Activated CD4-positive, alpha-beta T cell treated with anti-CD3 and anti-CD28 coated beads for 1 hour (primary cell): ENCODE measurements around the gene PDGFC.
"Not testable (repeated sequence)": the region's sequence is repeated elsewhere in the genome, so short reads cannot be mapped to it uniquely, and the experiment has no call there.

Experiments used
- DNase-seq: peaks from one replicate; pipeline ENCODE4 v3.0.0-alpha.2; 2020

The PDGFC gene

DNA sequence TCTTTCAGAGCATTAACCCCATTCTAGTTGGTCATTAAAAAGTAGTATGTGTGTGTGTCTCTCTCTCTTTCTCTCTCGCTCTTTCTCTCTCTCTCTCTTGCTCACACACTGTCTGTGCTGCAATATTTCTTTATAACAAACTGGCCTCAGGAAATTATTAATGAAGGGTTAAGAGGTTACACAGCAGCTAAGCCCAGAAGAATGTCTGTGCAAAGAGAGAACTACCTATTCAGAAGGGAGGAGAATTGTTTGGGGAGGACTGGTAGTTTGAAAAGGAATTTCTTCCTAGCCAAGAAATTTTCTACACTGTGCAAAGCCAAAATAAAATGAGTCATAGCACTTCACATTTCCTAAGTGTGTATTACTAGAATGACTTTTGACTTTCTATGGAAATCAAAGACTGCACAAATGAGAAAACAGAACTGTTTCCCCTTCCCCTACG is 22.2 kb downstream of the PDGFC start:
- no peak for DNase-seq

- no peak for DNase-seq
Observed at GRCh38 chr4:156948738-156949137, 22.9 kb downstream of the PDGFC start.

- DNase-seq: no peak
Observed at GRCh38 chr4:156948133-156948532, 23.5 kb downstream of the PDGFC start.

GRCh38 chr4:156946516-156947424 is 24.8 kb downstream of the PDGFC start:
- no peak for DNase-seq

DNA sequence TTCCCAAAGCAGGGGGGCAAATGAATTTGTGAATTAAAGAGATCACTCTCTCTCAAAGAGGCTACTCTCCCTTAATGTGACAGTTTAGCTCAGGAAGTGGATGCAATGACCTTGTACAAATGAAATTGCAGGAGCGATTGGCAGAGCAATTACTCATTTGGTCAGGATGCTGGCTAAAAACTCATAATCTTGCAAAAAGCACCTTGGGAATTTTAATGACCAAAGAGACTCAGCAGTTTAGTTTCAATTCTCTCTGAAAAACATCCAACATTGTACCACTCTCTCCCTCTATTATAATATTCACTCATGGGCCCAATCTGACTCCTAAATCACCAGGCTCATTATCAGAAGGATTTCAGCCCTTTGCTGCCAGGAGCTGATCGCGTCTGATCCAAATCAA is 26.1 kb downstream of the PDGFC start:
- DNase-seq: no peak

GRCh38 chr4:156942991-156943390 is 28.6 kb downstream of the PDGFC start:
- DNase-seq: no peak

GRCh38 chr4:156941940-156942548 is 29.6 kb downstream of the PDGFC start:
- no peak for DNase-seq

DNA sequence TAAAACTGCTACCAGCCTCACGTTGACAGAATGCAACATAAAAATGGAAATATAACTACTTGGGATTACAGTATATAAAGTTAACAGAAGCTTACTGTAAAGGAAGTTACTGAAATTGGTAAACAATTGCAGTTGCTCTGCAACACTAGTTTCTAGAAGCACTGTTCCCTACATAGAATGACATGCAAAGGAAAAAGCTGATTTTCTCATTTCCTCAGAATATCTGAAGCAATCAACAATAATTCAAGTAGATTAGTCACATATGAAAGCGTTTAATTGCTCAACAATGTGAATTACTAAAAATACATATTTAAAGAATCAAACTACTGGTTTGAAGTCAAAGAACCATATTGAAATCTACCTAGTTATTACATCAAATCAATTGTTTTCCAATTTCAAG is 31.8 kb downstream of the PDGFC start:
- DNase-seq: no peak

- no peak for DNase-seq
Observed at GRCh38 chr4:156939139-156939538, 32.5 kb downstream of the PDGFC start.

DNA sequence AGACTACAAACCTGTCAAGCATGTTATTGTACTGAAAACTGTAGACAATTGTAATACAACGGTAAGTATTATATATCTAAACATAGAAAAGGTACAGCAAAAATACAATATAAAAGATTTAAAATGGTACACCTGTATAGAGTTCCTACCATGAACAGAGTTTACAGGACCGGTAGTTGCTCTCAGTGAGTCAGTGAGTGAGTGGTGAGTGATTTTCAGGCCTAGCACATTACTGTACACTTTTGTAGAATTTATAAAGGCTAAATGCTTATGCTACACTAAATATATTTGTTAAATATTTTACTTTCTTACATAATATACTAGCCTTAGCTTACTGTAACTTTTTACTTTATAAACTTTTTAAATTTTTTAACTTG is 37.4 kb downstream of the PDGFC start:
- no peak for DNase-seq

GRCh38 chr4:156933633-156934258 is 37.9 kb downstream of the PDGFC start:
- no peak for DNase-seq

DNA sequence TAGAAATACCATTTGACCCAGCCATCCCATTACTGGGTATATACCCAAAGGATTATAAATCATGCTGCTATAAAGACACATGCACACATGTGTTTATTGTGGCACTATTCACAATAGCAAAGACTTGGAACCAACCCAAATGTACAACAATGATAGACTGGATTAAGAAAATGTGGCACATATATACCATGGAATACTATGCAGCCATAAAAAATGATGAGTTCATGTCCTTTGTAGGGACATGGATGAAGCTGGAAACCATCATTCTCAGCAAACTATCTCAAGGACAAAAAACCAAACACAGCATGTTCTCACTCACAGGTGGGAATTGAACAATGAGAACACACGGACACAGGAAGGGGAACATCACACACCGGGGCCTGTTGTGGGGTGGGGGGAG is 39.2 kb downstream of the PDGFC start:
- DNase-seq: not testable (repeated sequence)

GRCh38 chr4:156931267-156931666 is 40.3 kb downstream of the PDGFC start:
- no peak for DNase-seq

GRCh38 chr4:156929386-156930105 is 42.1 kb downstream of the PDGFC start:
- no peak for DNase-seq

DNA sequence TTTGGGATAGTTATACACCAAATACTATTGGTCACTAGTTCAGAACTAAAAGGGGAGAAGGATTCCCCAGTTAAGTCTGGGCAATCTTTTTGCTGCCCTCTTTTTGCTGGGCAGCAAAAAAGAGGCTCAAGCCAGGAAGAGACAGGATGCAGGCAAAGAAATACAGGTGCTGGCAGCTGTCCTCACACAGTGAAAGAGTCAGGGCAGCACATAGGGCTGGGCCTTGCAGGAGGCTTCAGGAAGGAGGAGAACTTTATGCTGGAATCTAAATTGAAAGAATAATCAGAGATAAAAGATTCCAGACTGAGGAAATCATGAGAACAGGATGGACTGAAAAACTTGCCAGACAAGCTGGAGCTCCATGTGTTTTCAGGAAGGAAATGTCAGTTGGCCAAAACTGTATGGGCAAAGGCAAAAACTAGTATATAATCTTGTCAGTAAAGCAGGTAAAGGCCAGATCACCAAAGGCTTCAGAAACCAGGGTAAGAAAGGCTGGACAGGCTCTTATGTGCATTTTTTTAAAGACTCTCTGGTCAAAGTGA is 46.8 kb downstream of the PDGFC start:
- no peak for DNase-seq

- DNase-seq: no peak
Observed at GRCh38 chr4:156923525-156923924, 48.1 kb downstream of the PDGFC start.

GRCh38 chr4:156915221-156915620 is 56.4 kb downstream of the PDGFC start:
- no peak for DNase-seq

GRCh38 chr4:156913234-156913633 is 58.4 kb downstream of the PDGFC start:
- DNase-seq: no peak

- DNase-seq: no peak
Observed at GRCh38 chr4:156909010-156909409, 62.6 kb downstream of the PDGFC start.

DNA sequence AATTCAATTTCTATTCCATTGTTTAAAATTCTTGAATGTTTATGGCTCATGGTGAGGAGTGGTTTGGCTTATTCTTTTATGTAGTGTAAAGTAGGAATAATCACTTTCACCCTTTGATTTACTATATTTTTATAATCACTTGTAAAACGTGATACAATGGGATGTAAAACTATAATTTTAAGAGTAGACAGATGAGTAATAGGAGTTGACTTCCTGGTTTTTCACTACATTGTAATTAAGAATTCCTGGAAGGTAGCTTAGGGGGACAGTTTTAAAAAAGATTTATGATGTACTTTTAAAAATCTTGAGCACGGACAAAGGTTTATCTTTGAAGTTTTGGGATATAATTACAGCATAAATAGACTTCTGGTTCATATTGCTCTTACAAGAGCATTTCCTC is 65.3 kb downstream of the PDGFC start:
- no peak for DNase-seq

DNA sequence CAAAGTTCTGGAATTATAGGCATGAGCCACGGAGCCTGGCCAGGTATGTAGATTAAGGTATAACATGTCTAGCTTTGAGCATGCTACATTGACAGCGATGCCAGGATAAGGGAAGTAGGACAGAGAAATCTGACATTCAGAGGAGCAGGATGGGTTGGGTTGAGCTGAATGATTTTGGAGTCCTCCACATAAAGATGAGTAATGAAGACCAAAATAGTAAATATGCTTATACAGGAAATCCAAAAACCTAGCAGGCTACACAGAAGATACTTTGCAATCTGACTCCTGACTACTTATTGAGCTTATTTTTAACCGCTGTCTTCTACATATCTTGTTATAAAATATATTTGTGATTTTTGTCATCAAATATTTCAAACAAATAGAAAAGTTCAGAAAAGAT is 69.7 kb downstream of the PDGFC start:
- DNase-seq: no peak

DNA sequence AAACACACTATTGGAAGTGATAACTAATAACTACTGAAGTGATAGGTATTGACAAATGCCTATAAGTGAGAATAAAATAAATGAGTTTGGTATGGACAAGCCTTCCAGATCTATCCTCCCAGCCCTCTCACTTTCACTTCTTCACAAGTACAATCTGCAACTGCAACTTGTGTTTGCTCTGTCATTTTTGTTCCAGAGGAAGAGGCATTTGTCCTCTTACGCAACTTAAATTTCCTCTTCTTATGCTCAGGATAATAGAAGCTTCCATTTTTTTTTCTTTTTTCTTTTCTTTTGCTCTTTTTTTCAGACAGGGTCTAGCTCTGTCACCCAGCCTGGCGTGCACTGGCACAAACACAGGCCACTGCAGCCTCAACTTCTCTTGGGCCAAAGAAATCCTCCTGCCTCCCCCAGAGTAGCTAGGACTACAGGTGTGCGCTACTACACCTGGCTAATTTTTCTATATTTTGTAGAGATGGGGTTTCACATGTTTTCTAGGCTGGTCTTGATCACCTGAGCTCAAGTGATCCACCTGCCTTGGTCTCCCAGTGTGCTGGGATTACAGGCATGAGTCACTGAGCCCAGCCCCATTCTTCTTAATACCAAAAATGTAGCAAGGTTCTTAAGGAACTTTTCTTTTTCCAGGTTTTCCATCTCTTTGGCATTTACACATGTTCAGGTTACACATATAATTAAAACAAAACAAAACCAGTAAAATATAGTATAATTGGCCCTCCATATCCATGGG is 73.1 kb downstream of the PDGFC start:
- no peak for DNase-seq
